AG09319 (cell line): ENCODE results near the gene WASHC4.

Source experiments
- DNase-seq: peaks from one replicate; pipeline ENCODE4 v3.0.0-alpha.2; 2010; ENCODE audit warnings: low read depth; ENCODE audit errors: extremely low read depth
- TF ChIP-seq, protein P1 (sequence below): IDR thresholded peaks from 2 replicates; pipeline ENCODE4 v1.5.1; 2011; ENCODE audit warnings: low read depth, mild to moderate bottlenecking, inconsistent platforms, low read length, moderate library complexity

WASHC4 gene

GRCh38 chr12:105099356-105099755 is 8.2 kb upstream of the WASHC4 start:
- TF ChIP-seq, protein P1, sequence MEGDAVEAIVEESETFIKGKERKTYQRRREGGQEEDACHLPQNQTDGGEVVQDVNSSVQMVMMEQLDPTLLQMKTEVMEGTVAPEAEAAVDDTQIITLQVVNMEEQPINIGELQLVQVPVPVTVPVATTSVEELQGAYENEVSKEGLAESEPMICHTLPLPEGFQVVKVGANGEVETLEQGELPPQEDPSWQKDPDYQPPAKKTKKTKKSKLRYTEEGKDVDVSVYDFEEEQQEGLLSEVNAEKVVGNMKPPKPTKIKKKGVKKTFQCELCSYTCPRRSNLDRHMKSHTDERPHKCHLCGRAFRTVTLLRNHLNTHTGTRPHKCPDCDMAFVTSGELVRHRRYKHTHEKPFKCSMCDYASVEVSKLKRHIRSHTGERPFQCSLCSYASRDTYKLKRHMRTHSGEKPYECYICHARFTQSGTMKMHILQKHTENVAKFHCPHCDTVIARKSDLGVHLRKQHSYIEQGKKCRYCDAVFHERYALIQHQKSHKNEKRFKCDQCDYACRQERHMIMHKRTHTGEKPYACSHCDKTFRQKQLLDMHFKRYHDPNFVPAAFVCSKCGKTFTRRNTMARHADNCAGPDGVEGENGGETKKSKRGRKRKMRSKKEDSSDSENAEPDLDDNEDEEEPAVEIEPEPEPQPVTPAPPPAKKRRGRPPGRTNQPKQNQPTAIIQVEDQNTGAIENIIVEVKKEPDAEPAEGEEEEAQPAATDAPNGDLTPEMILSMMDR: no peak
- DNase-seq: no peak

GRCh38 chr12:105100207-105100985 is 7.1 kb upstream of the WASHC4 start:
- TF ChIP-seq, protein P1: no peak
- DNase-seq: no peak

GRCh38 chr12:105100998-105101397 is 6.5 kb upstream of the WASHC4 start:
- no peak for DNase-seq

GRCh38 chr12:105102673-105103072 is 4.9 kb upstream of the WASHC4 start:
- no peak for DNase-seq

More at GRCh38 chr12:105100998-105101397, 6.5 kb upstream of the WASHC4 start:
- TF ChIP-seq, protein P1: peak; percentile 24

GRCh38 chr12:105104762-105105161 is 2.8 kb upstream of the WASHC4 start:
- TF ChIP-seq, protein P1: no peak
- DNase-seq: no peak

More at GRCh38 chr12:105102673-105103072, 4.9 kb upstream of the WASHC4 start:
- TF ChIP-seq, protein P1: no peak

GRCh38 chr12:105106621-105107020 is 910 bp upstream of the WASHC4 start:
- TF ChIP-seq, protein P1: no peak
- DNase-seq: no peak

DNA sequence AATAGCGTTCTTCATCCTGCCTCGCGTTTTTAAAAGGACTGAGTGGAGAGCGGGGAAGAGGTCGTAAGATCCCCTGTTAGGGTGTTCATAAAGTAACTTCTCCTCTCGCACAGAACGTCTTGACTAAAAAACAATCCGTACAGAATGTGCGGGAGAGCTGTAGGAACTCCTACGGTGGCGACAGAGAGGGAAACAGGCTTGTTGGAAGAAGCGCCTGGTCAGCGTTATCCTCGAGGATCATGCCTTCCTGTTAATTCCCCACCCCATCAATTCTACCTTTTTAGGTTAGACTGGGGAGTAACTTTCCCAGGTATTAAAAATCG is 399 bp upstream of the WASHC4 start:
- DNase-seq: no peak
- TF ChIP-seq, protein P1: no peak
